ENCODE results near the gene CDC14A.

- TF ChIP-seq CTCF (IDR thresholded peaks at IDR 0.05; ENCODE audit: poor library complexity, severe bottlenecking), result no peak
- no peak for TF ChIP-seq RAD21 (conservative IDR thresholded peaks at IDR 0.05)
- no peak for TF ChIP-seq EP300 (conservative IDR thresholded peaks at IDR 0.05; ENCODE audit: poor library complexity, severe bottlenecking)
- no peak for TF ChIP-seq EZH2 (IDR thresholded peaks at IDR 0.05; ENCODE audit: borderline replicate concordance, insufficient read depth, low read length, poor library complexity, severe bottlenecking)
- no peak for TF ChIP-seq POLR2AphosphoS5 (IDR thresholded peaks at IDR 0.05)
- TF ChIP-seq TAF1 (IDR thresholded peaks at IDR 0.05; ENCODE audit: low read depth), result no peak
- no peak for TF ChIP-seq REST (IDR thresholded peaks at IDR 0.05; ENCODE audit: borderline replicate concordance)
- no peak for TF ChIP-seq MXI1 (conservative IDR thresholded peaks at IDR 0.05; ENCODE audit: poor library complexity, severe bottlenecking)
These were observed 66.8 kb downstream of the CDC14A start for GRCh38 chr1:100419072-100419471.
